ENCODE measurements around the gene TBX5.
A peak's percentile ranks its signal among the peaks of the same experiment; 100 is the strongest.

The TBX5 gene

GRCh38 chr12:114405519-114406271, at the start of gene TBX5:
TSS of gene TBX5 (minus strand) at chr12:114406144. CDS start at chr12:114403898, 2,246 bp downstream.
- intact Hi-C loops (cut with DNase I), result loop anchor here (10.0 kb wide), 1 partner anchor 279 kb away; the partner anchor contains the start of gene TBX3
- DNase-seq, result no peak

GRCh38 chr12:114451657-114452056, 45.7 kb upstream of the TBX5 start:
- intact Hi-C loops (cut with DNase I), result no loop called here
- DNase-seq, result no peak

GRCh38 chr12:114450515-114451300, 44.8 kb upstream of the TBX5 start:
- intact Hi-C loops (cut with DNase I), result no loop called here
- no peak for DNase-seq

DNA sequence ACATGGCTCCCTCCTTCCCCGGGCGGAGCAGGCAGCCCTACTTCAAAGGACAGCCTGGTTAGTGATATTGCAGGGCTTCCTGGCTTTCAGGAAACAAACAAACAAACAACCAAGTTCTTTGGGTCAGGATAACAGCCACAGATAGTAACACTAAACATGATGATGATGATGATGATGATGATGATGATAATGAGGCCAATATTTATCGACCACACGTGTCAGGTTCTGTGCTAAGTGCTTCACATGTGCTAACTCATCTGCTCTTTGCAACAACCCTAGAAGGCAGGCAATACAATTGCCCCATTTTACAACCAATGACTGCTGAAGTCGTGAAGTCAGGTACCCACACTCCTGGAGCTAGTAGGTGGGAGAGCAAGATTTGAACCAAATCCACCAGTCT, 44.1 kb upstream of the TBX5 start:
- no peak for DNase-seq
- intact Hi-C loops (cut with DNase I), result no loop called here

DNA sequence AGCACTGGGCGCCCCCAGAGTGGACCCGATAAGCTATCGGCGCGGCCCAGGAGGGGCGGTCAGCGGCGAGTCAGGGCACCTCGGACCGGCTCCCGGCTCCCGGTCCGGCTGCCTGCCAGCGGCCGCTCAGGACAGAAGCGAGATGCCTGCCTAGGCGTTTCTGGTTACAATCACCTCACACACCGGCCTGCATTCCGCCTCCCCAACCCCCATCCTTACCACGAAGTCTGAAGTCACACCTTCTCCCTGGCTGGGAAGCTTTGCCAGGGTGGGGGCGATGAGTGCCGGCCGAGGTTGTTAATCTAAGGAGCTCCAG, 42.6 kb upstream of the TBX5 start:
- intact Hi-C loops (cut with DNase I), result no loop called here

GRCh38 chr12:114447799-114448617, 42.1 kb upstream of the TBX5 start:
- DNase-seq, result no peak
- intact Hi-C loops (cut with DNase I), result no loop called here

More for the DNA sequence above, 42.6 kb upstream of the TBX5 start:
- DNase-seq, result no peak

GRCh38 chr12:114447274-114447716, 41.4 kb upstream of the TBX5 start:
- DNase-seq, result peak in 2 of 42 donors; percentile 9 to 27
- intact Hi-C loops (cut with DNase I), result no loop called here

- DNase-seq, result no peak
- intact Hi-C loops (cut with DNase I), result no loop called here
Measured at GRCh38 chr12:114445401-114446323, 39.7 kb upstream of the TBX5 start.

DNA sequence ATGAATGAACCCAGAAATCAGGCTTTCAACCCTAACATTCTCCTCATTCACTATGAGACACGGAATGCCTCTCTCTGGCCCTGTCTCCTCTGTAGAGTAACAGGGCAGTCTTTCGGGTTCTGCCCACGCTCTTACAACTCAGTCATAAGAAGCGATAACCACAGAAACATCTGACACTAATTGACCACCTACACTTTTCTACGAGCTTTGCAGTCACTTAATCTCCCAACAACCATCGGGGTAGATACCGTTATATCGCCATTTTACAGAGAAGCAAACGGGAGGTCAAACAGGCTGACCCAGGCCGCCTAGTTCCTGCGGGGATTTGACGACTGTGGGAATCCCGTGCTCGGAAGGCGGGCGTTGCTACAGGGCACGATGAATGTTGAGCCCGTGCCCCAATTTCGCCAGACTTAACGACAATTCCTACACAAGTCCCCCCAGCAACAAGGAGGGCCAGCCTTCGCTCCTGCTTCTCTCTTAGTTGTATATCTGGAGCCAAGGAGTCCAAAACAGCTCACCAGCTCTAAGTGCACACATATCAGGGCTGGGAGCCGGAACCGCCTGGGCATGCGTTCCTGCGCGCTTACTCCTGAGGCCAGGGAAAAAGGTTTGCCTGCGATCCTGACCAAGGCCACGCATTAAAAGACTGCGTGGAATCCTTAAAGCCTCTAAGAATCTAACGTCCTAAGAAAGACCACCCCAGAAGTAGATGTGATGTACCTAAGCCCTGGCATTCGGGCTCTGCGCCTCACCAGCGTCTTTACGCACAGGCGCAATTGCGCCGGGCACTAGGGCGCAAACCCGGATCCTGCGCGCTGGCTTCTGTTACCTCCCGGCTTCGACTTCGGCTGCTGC, 38.7 kb upstream of the TBX5 start:
- intact Hi-C loops (cut with DNase I), result no loop called here
- DNase-seq, result no peak

DNA sequence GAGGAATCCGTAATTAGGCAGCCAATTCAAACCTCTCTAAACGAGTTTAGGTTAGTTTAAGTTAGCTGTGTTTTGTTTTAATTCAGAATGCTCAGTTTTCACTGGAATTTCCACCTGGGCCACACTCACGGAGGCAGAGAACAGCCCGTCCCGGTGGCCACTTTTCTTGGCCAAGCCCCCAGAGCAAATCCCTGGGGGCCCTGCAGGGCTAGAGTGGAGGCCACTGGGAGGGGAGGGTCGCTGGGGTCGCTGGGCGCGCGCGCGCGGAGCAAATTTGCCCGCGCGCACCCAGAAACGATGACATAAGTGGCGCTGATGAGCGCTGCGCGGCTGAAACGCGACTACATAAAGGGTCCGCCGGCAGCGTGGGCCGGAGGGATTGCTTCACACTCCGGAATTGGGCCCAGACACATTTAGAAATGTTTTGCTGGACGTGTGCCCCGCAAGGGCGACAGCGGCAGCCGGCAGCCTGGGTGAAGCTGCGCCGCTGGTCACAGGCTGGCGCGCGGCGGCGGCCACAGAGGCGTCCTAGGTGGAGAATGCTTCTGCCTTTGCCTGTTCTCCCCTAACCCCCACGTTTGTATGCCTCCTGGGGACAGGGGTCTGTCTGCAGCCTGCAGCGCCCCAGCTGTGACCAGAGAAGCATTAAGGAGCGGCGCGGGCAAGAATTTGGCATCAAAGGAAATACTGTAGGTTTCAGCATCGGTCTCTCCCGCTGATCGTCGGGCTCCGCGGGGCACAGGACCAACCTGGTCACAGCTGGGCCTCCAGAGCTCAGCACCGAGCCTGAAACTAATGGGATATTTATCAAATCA, 37.9 kb upstream of the TBX5 start:
- intact Hi-C loops (cut with DNase I), result no loop called here
- DNase-seq, result no peak

GRCh38 chr12:114442578-114442977, 36.6 kb upstream of the TBX5 start:
- no peak for DNase-seq
- intact Hi-C loops (cut with DNase I), result no loop called here

DNA sequence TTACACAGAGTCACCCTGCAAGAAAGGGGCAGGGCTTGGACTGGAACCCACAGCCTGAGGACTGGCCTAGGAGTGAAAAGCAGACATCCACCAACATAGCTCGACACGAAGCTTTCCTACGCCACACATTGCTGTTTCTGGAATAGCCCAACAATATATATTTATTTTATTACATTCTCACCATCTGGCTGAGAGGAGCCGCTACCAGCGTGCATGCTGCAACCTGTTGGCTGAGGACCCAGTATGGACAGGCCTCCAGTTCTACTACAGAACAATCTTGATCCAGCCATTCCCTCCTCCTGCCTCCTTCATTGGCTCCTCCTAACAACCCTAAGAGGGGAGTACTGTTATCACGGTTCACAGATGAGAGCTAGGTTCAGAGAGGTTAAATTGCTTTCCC, 35.6 kb upstream of the TBX5 start:
- no peak for DNase-seq
- intact Hi-C loops (cut with DNase I), result no loop called here

- DNase-seq, result no peak
- intact Hi-C loops (cut with DNase I), result no loop called here
Measured at GRCh38 chr12:114441039-114441383, 35.1 kb upstream of the TBX5 start.

DNA sequence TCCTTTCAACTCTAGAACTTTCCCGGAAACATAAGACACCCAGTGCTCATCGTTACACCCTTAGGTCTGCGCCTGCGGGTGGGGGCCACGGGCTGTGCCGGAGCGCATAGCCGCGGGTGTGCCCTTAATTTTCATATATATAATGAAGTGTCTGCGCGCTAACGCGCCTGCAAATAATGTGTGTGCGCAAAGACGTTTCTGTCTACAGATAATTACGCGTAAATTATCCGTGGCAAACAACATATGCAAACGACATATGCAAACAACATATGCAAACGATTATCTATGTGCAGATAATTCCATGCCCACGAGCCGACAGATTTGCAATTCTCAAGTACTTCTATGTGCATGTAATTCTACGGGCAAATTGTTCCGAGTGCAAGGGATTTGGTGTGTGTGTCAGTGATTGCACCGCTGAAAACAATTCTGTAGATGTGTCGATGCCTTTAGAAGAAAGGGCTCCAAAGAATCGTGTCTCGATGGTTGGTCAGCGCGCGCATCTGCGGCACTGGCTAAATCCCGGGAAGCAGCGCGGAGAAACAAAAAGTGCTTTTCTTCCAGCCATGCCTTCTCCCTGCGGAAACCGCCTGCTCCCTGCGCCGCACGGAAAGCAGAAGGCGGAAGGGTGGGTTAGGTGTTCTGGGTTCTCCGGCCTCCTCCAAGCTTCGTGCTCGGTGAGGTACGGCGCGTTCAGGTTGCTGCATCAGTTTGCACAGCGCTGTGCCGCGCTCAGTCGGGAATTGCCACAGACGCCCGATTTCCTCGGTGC, 34.5 kb upstream of the TBX5 start:
- DNase-seq, result no peak
- intact Hi-C loops (cut with DNase I), result no loop called here

- intact Hi-C loops (cut with DNase I), result no loop called here
- no peak for DNase-seq
Measured at GRCh38 chr12:114439817-114440216, 33.9 kb upstream of the TBX5 start.

DNA sequence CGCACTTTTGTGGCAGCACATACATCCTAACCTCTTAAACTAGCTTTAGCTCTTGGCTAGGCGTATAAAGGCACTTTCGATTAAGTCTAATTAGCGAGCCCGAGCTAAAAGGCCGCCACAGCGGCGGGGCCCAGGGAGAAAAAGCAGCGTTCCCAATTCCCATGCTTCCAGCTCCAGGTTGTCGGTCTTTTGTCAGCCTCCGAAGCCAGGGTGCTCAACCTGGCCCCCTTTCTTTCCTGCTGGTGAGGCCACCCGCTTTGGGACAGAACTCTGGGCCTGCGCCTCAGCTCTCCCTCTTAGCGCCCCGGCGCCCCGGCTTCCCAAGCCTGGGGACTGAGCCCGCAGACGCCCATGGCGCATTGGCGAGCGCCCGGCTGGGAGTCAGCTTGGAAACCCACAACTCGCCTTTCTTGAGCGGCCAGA, 33.3 kb upstream of the TBX5 start:
- intact Hi-C loops (cut with DNase I), result no loop called here
- DNase-seq, result no peak

Data from head of caudate nucleus (tissue), 42 donors.